NB4 (cell line): ENCODE results near the gene HLF.

Experiments
- MAX ChIP-seq: IDR thresholded peaks from 2 replicates; pipeline ENCODE4 v1.6.1; 2011; ENCODE audit warnings: low read depth, low read length
- TF ChIP-seq, protein P1 (sequence below): IDR thresholded peaks from one replicate; pipeline ENCODE4 v1.5.1; 2012; ENCODE audit warnings: low read depth, low read length

- TF ChIP-seq, protein P1, sequence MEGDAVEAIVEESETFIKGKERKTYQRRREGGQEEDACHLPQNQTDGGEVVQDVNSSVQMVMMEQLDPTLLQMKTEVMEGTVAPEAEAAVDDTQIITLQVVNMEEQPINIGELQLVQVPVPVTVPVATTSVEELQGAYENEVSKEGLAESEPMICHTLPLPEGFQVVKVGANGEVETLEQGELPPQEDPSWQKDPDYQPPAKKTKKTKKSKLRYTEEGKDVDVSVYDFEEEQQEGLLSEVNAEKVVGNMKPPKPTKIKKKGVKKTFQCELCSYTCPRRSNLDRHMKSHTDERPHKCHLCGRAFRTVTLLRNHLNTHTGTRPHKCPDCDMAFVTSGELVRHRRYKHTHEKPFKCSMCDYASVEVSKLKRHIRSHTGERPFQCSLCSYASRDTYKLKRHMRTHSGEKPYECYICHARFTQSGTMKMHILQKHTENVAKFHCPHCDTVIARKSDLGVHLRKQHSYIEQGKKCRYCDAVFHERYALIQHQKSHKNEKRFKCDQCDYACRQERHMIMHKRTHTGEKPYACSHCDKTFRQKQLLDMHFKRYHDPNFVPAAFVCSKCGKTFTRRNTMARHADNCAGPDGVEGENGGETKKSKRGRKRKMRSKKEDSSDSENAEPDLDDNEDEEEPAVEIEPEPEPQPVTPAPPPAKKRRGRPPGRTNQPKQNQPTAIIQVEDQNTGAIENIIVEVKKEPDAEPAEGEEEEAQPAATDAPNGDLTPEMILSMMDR = no peak
- TF ChIP-seq MAX = no peak
These were observed 43.1 kb downstream of the HLF start for GRCh38 chr17:55307879-55308278.
